ENCODE measurements around the gene LIPA.

DNA sequence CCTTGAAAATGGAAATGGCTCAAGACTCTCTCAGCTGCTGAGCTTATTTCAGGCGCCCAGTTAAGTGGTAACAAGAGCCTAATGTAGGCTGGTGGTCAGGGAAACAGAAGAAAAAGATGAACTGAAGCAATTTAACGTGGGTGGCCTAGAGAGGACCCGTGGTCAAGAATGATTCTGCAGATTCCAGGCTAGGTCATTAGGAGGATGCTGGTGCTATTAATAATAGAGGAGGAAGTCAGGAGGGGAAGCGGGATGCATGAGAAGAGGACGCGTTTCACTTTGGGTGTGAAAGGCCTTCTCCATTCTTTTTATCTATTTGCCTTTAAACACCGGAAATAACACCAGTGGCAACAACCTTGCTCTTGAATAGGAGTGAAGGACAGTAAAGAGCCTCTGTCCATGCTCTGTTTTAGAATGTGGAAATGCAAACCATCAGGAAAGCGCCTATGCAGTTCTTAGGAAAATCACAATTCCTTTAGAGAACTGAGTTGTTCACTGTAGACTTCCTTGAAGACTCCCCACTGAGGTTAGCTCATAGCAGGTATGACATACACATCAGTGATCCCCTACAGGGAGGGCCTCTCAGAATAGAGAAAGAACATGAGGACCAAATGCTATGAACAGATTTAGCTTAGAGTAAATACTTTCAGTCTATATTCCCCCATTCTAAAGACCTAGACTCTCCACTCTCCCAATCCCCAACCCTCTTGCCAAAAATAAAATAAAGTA, 8.6 kb downstream of the LIPA start:
- TF ChIP-seq, protein P1, sequence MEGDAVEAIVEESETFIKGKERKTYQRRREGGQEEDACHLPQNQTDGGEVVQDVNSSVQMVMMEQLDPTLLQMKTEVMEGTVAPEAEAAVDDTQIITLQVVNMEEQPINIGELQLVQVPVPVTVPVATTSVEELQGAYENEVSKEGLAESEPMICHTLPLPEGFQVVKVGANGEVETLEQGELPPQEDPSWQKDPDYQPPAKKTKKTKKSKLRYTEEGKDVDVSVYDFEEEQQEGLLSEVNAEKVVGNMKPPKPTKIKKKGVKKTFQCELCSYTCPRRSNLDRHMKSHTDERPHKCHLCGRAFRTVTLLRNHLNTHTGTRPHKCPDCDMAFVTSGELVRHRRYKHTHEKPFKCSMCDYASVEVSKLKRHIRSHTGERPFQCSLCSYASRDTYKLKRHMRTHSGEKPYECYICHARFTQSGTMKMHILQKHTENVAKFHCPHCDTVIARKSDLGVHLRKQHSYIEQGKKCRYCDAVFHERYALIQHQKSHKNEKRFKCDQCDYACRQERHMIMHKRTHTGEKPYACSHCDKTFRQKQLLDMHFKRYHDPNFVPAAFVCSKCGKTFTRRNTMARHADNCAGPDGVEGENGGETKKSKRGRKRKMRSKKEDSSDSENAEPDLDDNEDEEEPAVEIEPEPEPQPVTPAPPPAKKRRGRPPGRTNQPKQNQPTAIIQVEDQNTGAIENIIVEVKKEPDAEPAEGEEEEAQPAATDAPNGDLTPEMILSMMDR (IDR thresholded peaks at IDR 0.05) = no peak
- TF ChIP-seq EP300 (IDR thresholded peaks at IDR 0.05) = no peak
